HG03135 (cell line): ENCODE data around the gene PIK3CA.
"Not testable (repeated sequence)": the region's sequence is repeated elsewhere in the genome, so short reads cannot be mapped to it uniquely, and the experiment has no call there.

Experiments used
- ATAC-seq: cut with Tn5 transposase; IDR thresholded peaks from one replicate; pipeline ENCODE4 v1.9.1; 2021; ENCODE audit warnings: mild to moderate bottlenecking, moderate library complexity; ENCODE audit not compliant: unreplicated experiment

PIK3CA gene

DNA sequence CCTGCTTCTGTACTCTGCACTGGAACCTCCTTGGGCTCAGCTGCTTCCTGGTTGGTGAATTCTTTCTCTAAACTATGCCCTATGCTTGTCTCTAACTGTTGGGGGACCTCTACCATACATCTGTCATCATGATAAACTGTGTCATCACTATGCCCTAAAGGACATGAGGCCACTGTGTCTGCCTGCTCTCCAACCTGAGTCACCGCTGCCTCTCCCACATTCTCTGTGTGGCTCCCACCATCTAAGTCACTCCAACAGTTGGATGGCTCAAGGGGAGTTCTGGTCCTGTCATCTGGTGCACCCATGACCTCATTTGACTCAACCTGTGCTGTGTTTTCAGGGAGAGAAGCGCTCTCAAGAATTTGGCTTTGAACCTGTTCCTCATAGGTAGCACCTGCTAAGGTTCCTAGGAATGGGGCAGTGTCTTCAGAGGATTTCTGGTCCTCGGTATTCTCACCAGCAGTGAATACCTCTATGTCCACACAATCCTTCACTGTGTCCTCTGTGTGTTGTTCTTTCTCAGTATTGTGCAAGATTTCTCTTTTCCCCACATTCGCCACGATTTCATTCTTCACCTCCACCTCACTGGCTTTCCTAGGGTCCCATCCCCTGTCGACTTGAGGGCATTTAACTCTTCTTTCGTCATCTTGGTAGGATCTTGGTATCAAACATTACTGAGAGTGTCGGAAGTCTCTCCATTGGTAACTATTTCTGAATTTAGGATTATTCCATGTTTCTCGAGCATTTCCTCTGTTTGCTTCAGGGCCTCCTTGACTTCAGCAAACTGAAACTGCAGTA lies 112.0 kb downstream of the PIK3CA start:
- ATAC-seq = not testable (repeated sequence)

DNA sequence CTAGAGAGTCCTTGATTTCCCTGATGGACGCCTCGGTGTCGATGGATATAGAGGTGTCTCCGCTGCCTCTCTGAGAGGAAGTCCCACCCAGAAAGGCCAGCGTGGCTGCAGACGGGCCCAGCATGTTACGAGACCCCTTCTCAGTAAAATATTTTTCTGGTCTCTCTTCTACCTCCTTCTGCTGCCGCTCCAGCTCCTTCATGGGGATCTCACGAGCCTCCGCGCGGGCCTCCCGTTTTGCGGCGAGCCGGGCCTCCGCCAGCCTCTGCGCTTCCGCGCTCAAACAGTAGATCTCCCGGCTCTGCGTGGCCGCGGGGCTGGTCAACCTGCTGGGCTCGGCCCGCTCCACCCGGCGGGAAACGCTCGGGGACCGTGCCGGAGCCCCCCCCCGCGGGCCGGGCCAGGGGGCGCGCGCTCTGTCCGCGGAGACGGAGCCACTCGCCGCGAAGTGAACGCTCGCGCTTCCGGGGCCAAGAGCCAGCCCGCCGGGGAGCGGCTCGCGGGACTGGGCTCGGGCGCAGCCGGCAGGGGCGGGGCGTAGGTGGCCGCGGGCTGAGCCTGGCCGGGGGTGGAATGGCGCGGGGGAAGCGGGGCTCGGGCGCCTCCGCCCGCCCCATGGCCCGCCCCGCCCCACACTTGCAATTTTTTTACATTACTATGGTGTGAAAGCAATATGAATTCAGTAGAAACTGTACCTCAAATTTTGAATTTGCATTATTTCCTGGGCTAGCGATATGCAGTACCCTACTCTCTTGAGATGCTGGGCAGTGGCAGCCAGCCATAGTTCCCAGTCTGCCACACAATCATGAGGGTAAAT lies 113.0 kb downstream of the PIK3CA start:
- peak; percentile 92 for ATAC-seq

DNA sequence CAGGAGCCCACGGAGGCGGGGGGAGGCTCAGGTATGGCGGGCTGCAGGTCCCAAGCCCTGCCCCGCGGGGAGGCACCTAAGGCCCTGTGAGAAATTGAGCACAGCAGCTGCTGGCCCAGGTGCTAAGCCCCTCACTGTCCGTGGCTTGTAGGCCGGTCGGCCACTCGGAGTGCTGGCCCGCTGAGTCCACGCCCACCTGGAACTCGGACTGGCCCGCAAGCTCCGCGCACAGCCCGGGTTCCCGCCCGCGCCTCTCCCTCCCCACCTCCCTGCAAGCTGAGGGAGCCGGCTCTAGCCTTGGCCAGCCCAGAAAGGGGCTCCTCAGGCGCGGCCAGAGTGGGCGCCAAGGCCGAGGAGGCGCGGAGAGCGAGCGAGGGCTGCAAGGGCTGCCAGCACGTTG lies 115.0 kb downstream of the PIK3CA start:
- ATAC-seq = no peak

DNA sequence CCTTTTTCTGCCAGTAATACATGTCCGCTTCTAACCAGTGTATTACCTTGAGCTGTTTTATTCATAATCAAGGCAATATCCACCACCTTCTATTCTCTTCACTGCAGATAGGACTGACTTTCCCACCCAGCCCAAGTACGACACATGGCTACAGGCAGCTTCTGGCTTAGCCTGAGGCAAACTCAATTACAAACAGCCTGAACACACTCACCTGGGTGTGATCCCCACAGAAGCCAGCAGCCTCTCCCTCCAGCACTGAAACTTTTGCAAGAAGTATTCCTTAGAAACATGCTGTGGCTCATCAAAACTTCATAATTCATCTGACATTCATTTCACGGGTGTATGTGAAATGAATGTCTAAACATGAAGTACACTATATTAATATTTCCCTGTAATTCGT lies 116.3 kb downstream of the PIK3CA start:
- ATAC-seq = no peak

DNA sequence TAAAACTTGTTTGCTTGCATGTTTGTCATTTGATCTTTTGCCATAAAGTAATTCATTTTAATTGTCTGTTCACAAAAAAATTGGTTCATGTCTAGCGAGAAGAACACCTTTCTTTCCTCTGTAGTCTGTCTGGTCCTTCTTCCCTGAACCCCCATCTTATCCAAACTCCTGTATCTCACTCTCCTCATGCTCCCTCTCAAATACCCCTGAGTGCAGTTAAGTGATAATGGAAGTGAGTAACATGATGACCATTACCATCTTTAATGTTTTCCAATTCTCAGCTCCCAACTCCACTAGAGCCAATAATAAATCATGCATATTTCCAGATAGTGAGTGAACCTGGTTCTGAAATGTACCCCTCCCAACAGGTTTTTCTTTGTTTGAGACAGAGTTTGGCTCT lies 116.9 kb downstream of the PIK3CA start:
- no peak for ATAC-seq

DNA sequence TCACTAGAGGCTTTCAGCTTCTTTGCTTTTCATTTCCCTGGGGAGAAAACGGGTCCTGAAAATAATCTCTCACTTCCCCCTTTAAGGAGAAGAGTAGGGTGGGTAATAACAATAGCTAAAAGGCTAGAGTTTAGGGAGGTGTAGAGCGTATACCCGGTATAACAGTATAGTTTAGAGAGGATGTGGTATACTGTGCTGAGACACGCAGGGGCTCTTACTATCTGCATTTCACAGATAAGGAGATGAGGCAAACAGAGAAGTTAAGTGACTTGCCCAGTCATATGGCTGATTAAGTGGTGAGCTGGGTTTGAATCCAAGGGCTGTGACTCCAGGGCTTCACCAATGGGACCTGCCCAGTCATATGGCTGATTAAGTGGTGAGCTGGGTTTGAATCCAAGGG lies 117.7 kb downstream of the PIK3CA start:
- peak; percentile 61 for ATAC-seq

DNA sequence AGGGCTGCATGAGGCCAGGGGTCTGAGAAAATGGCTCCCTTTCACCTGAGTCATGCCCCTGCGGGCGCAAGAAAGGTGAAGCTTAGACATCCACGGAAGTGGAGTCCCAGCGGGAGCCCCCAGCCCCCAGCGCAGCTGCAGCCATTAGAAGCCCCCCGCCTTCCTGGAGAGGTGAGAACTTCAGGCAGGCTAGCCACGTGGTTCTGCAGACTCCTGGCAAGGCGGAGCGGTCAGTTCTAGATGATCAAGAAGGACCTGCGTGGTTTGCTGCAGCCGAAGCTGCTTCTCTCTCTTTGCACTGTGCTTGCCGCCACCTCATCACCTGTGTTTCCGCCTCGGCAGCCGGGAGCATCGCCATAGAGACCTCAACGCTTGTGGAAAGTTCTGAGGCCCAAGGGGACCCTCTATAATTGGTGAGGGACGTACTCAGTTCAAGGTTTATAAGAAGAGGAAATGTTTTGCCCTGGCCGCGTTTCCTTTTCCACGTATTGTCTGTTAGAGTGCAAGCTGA lies 118.6 kb downstream of the PIK3CA start:
- no peak for ATAC-seq

DNA sequence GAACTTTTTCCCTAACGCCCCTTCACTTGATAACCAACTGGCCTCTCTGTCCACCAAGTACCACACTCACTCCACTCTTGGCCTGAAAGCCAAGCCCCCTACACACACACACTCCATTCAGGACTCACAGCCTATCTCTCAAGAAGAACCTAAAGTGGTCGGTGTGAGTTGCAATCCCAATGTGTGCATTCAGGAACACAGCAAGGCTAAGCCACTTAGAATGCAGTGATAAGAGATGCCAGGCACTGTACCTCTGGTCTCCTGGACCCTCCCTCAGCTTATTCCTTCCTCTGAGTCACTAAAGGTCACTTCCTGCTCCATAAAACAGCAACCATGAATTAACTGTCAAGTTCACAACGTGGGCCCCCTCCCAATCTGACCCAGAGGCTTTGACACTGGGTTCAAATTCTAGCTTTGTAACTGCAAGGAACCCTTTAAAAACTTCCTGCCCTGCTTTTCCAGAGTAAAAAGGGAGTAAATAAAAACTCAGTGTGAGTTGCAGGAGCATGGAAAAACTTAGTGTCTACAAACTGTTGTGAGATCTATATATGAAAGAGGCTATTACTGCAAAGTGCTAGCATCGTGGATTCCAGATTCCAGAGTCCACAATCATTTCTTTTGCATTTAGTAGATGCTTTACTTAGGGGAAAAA lies 120.4 kb downstream of the PIK3CA start:
- no peak for ATAC-seq

DNA sequence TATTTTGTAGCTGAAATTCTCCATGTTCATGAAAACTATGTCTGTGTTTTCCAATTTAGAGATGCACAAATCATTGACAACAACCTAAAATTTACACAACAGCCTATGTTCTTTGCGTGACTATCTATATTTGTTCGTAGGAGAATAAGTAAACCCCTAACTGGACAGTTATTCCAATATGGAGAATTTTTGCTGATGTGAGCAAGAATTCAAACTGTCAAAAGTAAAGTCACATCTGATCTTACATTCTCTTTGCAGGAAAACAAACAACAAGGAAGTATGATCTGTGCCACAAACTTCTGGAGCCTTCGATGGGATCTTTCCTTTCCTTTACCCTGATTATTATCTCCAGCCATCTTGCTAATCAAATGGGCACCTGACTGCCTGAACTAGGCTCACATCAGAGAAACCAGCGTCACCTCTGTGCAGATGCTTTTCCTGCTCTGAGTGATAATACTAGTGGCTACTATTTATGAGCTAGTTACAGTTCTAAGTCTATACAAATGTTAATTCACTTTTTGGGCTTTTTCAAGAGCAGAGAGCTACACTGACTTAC lies 121.1 kb downstream of the PIK3CA start:
- ATAC-seq = no peak

DNA sequence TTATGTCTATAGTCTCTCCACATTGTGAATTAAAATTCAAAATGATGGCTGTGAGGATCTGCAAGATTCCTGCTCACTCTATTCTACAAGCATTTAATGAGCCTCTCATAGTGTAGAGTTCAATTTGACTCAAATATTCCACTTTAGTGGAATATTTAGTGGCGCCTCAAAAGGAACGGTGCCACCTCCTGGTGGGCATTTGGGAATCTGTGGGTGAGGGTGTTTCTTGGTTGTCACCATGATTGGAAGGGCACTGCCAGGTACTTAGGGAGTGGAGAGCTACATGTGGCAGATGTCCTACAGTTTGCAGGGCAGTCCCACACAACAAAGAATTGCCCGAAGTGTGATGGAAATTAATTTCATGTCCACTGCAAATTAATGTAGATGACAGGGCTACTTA lies 124.2 kb downstream of the PIK3CA start:
- ATAC-seq = no peak

DNA sequence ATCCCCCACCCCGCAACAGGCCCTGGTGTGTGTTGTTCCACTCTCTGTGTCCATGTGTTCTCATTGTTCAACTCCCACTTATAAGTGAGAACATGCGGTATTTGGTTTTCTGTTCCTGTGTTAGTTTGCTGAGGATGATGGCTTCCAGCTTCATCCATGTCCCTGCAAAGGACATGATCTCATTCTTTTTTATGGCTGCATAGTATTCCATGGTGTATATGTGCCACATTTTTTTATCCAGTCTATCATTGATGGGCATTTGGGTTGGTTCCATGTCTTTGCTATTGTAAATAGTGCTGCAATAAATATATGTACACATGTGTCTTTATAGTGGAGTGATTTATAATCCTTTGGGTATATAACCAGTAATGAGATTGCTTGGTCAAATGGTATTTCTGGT lies 126.3 kb downstream of the PIK3CA start:
- not testable (repeated sequence) for ATAC-seq

DNA sequence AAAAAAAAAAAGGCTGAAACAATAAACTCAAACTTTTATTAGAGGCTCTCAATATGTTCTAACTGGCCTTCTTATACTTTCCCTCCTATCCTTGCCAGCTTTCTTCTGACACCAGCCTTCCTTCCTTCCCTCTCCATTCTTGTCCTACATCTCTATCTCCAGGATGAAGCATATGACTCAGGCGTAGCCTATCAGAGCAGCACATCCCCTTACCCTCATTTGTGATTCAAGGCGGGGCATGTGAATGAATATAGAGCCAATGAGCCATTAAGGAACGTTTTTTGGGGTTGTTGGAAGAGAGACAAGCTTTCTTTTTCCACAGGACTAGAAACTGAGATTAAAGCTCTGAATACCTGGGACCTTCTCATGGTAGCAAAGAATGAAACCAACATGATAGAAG lies 127.8 kb downstream of the PIK3CA start:
- ATAC-seq = no peak

DNA sequence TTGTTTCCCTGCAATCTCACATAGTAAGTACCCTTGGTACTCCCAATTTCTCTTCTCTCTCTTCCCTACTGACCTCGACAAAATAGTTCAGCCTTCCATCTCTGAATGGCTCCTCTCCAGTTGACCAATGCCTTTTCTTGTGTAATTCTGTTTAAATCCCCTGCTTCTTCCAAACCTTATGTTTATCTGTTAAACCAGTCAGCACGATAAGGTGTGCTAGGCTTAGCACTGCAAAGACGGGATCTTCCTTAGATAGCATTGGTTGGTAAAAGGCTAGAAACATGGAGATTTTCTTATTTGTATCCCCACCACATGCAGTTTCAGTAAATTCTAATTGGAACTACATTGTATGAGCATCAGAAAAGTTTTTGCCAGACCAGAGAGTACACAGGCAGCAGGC lies 128.6 kb downstream of the PIK3CA start:
- no peak for ATAC-seq

DNA sequence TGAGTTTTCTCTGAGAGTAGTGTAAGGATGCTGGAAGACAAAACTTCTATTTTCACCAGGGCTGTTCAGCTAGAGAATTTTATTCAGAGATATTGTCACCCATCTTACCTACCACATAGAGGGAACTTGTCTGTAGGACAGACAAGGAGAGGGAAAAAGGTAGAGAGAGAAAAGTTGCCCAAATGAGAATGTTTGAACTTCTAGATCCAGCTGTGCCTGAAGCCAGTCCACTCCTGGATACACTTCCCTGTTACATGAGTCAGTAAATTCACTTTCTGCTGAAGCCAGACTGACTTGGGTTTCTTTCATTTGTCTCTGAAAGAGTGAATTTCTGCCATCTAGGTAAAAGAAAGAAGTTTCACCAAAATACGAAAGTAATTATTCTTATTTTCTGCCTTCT lies 130.0 kb downstream of the PIK3CA start:
- ATAC-seq = no peak

DNA sequence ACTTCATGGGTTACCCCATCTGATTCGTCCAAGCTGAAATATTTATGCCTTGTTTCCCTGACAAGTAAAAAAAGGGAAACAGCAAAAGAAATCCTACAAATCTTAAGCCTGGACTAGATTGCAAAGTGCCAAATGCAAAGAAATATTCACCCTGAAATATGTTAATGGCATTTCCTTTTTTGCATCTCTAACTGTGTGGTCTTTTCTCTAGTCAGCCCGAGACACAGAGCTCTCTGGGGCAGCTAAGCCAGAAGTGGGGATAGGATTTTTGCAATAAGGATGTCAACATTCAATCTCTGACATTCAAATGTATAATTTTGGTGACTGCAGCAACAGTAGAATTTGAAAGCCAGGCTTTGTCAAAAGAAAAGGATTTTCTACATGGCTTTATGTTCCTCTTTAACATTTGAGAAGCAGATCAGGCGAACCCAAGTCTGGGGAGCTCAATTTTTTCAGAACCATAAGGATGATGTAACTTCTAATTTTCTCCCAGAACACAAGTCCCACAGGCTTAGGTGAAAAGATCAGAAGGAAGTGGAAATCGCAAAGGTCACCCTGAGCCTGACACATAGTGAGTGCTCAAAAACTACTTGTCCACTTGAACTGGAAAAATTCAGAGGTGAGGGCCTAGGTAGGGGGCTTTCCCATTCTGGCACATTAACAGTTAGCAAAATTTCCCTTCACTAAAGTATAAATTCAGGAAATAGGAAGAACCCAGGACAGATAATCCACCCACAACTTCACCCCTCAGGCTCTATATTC lies 131.0 kb downstream of the PIK3CA start:
- no peak for ATAC-seq

DNA sequence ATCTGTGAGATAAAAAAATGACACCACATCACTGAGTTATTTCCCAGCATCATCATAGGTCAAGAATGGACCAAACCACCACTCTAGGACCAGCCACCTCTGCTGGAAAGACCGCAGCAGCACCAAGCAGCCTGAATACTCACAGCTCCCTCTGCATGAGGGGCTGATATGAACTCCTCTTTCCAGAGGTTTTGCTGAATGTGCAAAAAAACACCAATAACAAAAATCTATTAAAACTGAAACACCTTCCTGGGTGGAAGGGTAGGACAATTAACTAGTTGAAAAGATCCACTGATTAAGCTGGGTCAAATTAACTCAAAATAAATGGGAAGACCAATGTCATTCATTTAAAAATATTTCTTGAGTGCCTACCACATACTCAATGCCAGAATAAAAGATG lies 131.7 kb downstream of the PIK3CA start:
- no peak for ATAC-seq

DNA sequence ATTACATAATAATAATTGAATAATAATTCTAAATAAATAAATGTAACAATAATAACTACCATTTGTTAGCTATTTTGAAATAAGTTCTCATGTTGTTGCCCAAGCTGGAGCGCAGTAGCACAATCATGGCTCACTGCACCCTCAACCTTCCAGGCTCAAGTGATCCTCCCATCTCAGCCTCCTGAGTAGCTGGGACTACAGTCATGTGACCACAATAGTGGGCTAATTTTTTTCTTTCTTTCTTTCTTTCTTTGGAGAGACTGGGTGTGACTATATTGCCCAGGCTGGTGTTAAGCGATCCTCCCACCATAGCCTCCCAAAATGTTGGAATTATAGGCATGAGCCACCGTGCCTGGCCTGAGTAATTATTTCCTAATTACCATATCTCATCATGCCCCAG lies 133.7 kb downstream of the PIK3CA start:
- ATAC-seq = no peak

DNA sequence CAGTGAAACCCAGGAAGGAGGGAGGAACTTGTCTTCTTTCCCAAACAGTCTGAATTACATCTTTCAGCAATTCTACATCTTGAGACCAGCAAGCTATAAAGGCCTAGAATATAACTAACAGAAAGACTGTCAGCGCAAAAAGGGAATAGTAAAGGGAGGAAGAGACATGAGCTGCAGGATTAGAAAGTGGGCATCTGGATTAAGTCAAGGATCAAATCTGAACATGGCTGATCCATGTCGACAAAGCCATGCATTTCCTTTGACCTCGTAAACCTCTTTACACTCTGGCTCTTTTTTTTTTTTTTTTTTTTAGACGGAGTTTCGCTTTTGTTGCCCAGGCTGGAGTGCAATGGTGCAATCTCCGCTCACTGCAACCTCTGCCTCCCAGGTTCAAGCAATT lies 138.2 kb downstream of the PIK3CA start:
- no peak for ATAC-seq

DNA sequence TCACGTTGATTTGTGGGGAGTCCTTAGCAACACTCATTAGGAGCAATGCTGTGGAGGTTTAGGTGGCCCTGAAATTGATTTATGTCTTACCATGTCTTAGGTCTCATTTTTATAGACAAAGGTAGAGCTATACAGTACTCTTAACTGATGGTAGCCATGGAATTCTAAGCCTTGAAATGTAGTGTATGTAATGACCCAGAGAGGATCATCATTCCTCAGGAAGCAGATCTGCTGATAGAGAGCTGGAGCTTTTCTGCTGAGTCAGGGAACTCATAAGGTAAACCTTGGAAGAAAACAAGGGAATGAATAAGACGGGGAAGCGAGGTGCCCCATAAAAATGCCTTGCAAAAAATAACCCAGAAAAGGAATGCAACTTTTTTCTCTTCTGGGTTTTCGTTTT lies 140.7 kb downstream of the PIK3CA start:
- no peak for ATAC-seq

DNA sequence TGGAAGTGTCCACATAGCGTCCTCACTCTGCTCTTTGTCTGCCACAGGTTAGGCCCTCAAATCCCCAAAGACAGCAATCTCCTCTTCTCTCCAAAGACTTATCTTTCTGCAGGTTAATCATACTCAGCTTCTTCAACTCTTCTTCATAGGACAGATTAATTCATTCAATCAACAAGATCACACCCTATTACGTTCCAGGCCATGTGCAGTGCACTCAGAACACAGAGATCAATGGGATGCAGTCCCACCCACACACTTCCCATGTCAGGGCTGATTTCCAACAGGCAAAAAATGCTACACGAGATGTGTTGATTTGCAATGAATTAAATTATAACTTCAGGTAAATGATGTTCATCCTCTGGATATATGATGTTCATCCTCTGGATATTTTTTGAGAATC lies 141.1 kb downstream of the PIK3CA start:
- ATAC-seq = no peak
